ENCODE results near the gene CSNK1D.

- no peak for TF ChIP-seq CTCF (conservative IDR thresholded peaks at IDR 0.05 in 1 of 2, IDR thresholded peaks at IDR 0.05 in 1 of 2; ENCODE audit: extremely low read depth in 1 of 2, insufficient read depth in 1 of 2, low read depth in 1 of 2, low read length in 2 of 2)
- TF ChIP-seq EZH2 (IDR thresholded peaks at IDR 0.05; ENCODE audit: borderline replicate concordance, low read length): no peak
Observed at GRCh38 chr17:82195675-82196672, 77.5 kb downstream of the CSNK1D start.
